GM19240 (cell line): ENCODE data around the gene ZNF507.
A peak's percentile ranks its signal among the peaks of the same experiment; 100 is the strongest.
"Not testable (repeated sequence)": the region's sequence is repeated elsewhere in the genome, so short reads cannot be mapped to it uniquely, and the experiment has no call there.

Experiments used
- DNase-seq: peaks from one replicate; pipeline ENCODE4 v3.0.0; 2011; ENCODE audit warnings: low spot score; ENCODE audit not compliant: insufficient read length

The ZNF507 gene

GRCh38 chr19:32367948-32368536, 22.6 kb downstream of the ZNF507 start:
- no peak for DNase-seq

- no peak for DNase-seq
Measured at GRCh38 chr19:32368787-32369186, 23.4 kb downstream of the ZNF507 start.

GRCh38 chr19:32372726-32373517, 27.5 kb downstream of the ZNF507 start:
- DNase-seq: no peak

GRCh38 chr19:32373585-32374295, 28.3 kb downstream of the ZNF507 start:
- DNase-seq: no peak

GRCh38 chr19:32374362-32374761, 29.0 kb downstream of the ZNF507 start:
- DNase-seq: not testable (repeated sequence)

GRCh38 chr19:32377088-32377487, 31.7 kb downstream of the ZNF507 start:
- DNase-seq: not testable (repeated sequence)

DNA sequence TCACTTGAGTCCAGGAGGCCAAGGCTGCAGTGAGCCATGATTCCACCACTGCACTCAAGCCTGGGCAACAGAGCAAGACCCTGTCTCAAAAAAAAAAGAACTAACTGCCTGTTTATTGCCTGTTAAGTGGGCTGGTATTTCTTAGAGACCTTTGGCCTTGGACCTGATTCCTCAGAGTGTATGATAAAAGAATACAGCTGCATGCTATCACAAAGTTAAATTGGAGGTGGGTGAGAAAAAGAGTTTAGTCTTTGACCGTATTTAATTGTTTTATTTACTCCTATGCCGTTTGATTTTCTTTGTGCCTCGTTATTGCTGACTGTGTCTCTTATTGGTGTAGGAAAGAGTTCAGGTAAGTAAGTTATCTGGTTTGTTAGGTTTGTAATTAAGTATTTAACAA, 34.9 kb downstream of the ZNF507 start:
- DNase-seq: no peak

DNA sequence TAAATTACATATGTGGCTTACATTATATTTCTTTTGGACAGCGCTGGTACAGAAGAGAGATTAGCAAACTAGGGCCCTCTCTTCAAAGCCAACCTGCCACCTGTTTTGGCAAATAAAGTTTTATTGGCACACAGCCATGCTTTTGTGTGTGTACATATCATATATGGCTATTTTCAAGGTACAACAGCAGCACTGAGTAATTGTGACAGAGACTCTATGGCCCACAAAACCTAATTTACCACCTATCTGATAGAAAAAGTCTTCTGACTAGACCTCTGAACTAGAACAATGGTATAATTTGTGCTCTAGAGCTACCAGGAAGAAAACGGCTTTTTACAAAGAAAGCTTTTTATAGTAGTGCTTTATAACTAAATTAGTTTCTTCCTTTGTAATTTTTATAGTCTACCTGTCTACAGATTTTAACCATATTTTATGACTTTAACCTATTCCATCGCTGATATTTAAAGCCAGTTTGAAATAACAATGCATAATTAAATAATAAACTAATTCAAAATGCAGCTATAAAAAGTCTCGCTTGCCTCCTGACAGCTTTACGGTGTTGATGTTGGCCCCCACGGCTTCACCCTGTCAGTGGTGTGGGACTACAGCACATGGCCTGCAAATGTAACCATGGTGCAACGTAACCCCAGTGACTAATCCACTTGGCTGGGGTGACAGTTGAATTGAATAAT, 42.4 kb downstream of the ZNF507 start:
- no peak for DNase-seq

DNA sequence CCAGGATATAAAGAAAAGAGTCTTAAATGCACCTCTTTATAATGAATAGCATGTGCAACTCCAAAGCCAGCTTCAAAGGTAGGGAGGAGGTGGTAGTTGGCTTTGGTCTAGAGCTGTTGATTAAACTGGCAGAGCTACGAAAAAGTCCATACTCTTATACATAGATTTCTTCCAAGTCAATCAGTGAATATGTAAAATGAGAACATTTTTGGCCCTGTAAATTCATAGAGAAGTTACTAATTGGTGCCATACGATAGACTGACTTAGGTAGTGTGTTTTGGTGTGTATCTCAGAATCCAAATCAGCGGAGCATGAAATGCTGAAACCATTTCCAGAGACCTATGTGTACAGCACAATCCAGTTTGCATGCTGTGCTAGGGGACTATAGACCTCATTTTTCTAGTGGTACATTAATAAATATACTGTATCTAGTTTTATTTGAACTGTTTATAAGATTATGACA, 43.0 kb downstream of the ZNF507 start:
- DNase-seq: no peak

DNA sequence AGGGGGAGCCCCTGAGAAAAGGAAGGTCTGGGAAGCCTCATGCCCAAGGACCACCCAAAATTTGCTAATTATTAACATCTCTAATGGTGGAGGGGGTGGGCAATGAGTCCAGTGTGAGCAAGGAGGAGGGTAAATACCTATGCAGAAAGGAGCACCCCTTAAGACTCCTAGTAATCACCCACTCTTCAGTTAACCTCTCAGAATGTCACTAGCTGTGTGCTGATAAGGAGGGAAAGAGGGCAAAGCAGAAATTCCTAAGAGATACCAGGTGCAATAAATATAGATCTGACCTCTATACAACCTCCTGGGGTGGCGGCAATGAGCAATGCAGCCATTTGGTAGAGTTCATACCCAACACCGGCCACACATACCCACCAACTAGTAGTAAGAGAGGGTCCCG, 47.5 kb downstream of the ZNF507 start:
- no peak for DNase-seq

GRCh38 chr19:32396046-32396652, 50.7 kb downstream of the ZNF507 start:
- no peak for DNase-seq

- no peak for DNase-seq
Measured at GRCh38 chr19:32397671-32398101, 52.3 kb downstream of the ZNF507 start.

DNA sequence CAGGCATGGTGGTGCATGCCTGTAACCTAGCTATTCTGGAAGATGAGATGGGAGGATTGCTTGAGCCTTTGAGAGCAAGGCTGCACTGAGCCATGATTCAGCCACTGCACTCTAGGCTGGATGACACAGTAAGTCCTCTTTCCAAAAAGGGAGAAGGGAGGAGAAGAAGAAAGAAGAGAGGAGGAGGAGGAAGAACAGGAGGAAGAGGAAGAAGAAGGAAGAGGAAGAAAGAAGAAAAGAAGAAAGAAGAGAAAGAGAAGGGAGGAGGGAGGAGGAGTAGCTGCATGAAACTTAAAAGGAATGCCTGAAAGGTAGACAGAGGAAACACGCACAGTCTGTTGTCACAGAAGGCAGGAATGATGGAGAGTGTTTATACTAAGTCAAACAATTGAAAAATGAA, 56.6 kb downstream of the ZNF507 start:
- no peak for DNase-seq

- no peak for DNase-seq
Measured at GRCh38 chr19:32403291-32403995, 58.0 kb downstream of the ZNF507 start.

- no peak for DNase-seq
Measured at GRCh38 chr19:32404213-32404932, 59.0 kb downstream of the ZNF507 start.

- DNase-seq: peak; percentile 11
Measured at GRCh38 chr19:32404933-32405430, 59.6 kb downstream of the ZNF507 start.

DNA sequence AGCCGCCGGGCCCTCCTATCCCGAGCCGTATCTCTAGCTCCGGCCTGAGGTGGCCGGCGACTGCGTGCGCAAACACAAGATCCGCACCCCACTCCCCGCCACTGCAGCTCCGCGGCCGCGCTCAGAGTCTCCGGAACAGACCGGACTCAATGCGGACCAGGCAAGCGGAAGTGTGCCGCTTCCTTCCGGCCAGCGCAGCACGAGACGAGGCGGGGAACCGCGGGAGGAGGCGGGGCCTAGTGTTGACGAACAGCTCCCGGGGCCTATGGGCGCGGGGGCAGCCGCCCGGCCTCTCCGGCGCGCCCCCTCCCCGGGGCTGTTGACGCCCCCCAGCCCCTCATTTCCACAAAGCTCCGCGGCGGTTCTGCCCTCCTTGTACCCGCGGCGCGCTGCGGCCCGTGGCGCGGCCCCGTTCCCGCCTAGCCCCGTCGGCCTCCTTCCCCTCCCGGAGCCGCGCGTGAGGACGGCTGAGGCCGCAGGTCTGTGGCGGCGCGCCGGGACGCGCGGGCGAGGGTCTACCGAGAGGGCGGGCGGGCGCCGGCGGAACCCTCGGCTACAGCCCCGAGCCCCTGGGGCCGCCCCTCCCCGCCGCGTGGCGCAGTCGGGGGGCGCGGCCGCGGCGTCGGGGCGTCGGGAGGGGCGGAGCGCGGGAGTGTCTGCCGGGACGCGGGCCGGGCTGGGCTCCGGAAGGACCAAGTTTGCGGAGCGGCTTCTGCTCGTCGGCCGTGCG, 60.2 kb downstream of the ZNF507 start, which contains the start of gene DPY19L3:
Gene DPY19L3 (plus strand): TSS at position 340 of the 730 bp plus-strand sequence. CDS start 2,484 bp downstream, outside the sequence.
- DNase-seq: peak; percentile 86

GRCh38 chr19:32406161-32407003, 61.0 kb downstream of the ZNF507 start:
- DNase-seq: no peak
